ENCODE data around the gene SLC66A3. TPM values are rescaled to one million over a fixed set of nuclear protein-coding genes. Genes with fewer than 3 reads are reported as not detected.
"Not testable (repeated sequence)": the region's sequence is repeated elsewhere in the genome, so short reads cannot be mapped to it uniquely, and the experiment has no call there.

Gene SLC66A3
- total RNA-seq, 2 donors from 2014 or later: 53.6 to 124 TPM

- Histone ChIP-seq H3K36me3 (peaks cover 6% of the 10 kb centered on the region), H3K4me1 (ENCODE audit: control insufficient read depth in 1 of 2, low read depth in 2 of 2) (peaks cover 6 to 20% of the 10 kb centered on the region in 2 donors), H3K9me3 (no peaks in the 10 kb centered on the region), H3K27me3 (replicated peaks; ENCODE audit: insufficient read depth) (no peaks in the 10 kb centered on the region), H3K4me3 (no peak overlapping the region), H3K27ac (no peak overlapping the region)
- ATAC-seq (ENCODE audit: insufficient number of reproducible peaks, low FRiP score, low read depth): no peak
- TF ChIP-seq CTCF (IDR thresholded peaks at IDR 0.05): no peak
- DNase-seq (ENCODE audit: low spot score): no peak
Observed at GRCh38 chr2:11159574-11160170, 4.4 kb downstream of the SLC66A3 start.

- Histone ChIP-seq H3K4me3 (no peak overlapping the region), H3K27ac (no peak overlapping the region), H3K27me3 (replicated peaks; ENCODE audit: insufficient read depth) (no peaks in the 10 kb centered on the region), H3K36me3 (peaks cover 6% of the 10 kb centered on the region), H3K9me3 (no peaks in the 10 kb centered on the region), H3K4me1 (ENCODE audit: control insufficient read depth in 1 of 2, low read depth in 2 of 2) (peaks cover 6 to 20% of the 10 kb centered on the region in 2 donors)
- no peak for ATAC-seq (ENCODE audit: insufficient number of reproducible peaks, low FRiP score, low read depth)
- no peak for TF ChIP-seq CTCF (IDR thresholded peaks at IDR 0.05)
- DNase-seq (ENCODE audit: low spot score): no peak
Observed at GRCh38 chr2:11160256-11160655, 5.0 kb downstream of the SLC66A3 start.

GRCh38 chr2:11160731-11161455 is 5.6 kb downstream of the SLC66A3 start:
- H3K4me3 ChIP-seq: no peak overlapping the region
- H3K27ac ChIP-seq: no peak overlapping the region
- ATAC-seq (ENCODE audit: insufficient number of reproducible peaks, low FRiP score, low read depth) (no peak), DNase-seq (ENCODE audit: low spot score) (no peak)
- no peaks in the 10 kb centered on the region for H3K27me3 ChIP-seq (replicated peaks; ENCODE audit: insufficient read depth)
- peaks cover 6 to 16% of the 10 kb centered on the region in 2 donors for H3K4me1 ChIP-seq (ENCODE audit: control insufficient read depth in 1 of 2, low read depth in 2 of 2)
- H3K9me3 ChIP-seq: no peaks in the 10 kb centered on the region
- TF ChIP-seq CTCF (IDR thresholded peaks at IDR 0.05): no peak
- peaks cover 6% of the 10 kb centered on the region for H3K36me3 ChIP-seq

GRCh38 chr2:11161747-11162146 is 6.5 kb downstream of the SLC66A3 start:
- Histone ChIP-seq H3K9me3 (no peaks in the 10 kb centered on the region), H3K27ac (no peak overlapping the region), H3K4me3 (no peak overlapping the region), H3K27me3 (replicated peaks; ENCODE audit: insufficient read depth) (no peaks in the 10 kb centered on the region), H3K4me1 (ENCODE audit: control insufficient read depth in 1 of 2, low read depth in 2 of 2) (peaks cover 0 to 8% of the 10 kb centered on the region in 2 donors), H3K36me3 (peaks cover 6% of the 10 kb centered on the region)
- ATAC-seq (ENCODE audit: insufficient number of reproducible peaks, low FRiP score, low read depth) (no peak), DNase-seq (ENCODE audit: low spot score) (no peak)
- TF ChIP-seq CTCF (IDR thresholded peaks at IDR 0.05): no peak

- Histone ChIP-seq H3K36me3 (peaks cover 6% of the 10 kb centered on the region), H3K4me1 (ENCODE audit: control insufficient read depth in 1 of 2, low read depth in 2 of 2) (no peaks in the 10 kb centered on the region), H3K4me3 (no peak overlapping the region), H3K27ac (no peak overlapping the region), H3K27me3 (replicated peaks; ENCODE audit: insufficient read depth) (no peaks in the 10 kb centered on the region), H3K9me3 (no peaks in the 10 kb centered on the region)
- no peak for ATAC-seq (ENCODE audit: insufficient number of reproducible peaks, low FRiP score, low read depth)
- no peak for TF ChIP-seq CTCF (IDR thresholded peaks at IDR 0.05)
- DNase-seq (ENCODE audit: low spot score): no peak
Observed at GRCh38 chr2:11163439-11164317, 8.4 kb downstream of the SLC66A3 start.

GRCh38 chr2:11165046-11165445 is 9.8 kb downstream of the SLC66A3 start:
- H3K27ac ChIP-seq; DNase-seq (ENCODE audit: low spot score); H3K9me3 ChIP-seq; H3K4me1 ChIP-seq (ENCODE audit: control insufficient read depth in 1 of 2, low read depth in 2 of 2); H3K4me3 ChIP-seq; ATAC-seq (ENCODE audit: insufficient number of reproducible peaks, low FRiP score, low read depth); H3K27me3 ChIP-seq (replicated peaks; ENCODE audit: insufficient read depth); H3K36me3 ChIP-seq: not testable (repeated sequence)

All from thoracic aorta (tissue), 2 donors.